Ascending aorta (tissue), 2 donors: Measurements from ENCODE around the gene PROK1. TPM values are rescaled to one million over a fixed set of nuclear protein-coding genes. Genes with fewer than 3 reads are reported as not detected.

ENCODE experiments used
- DNase-seq, 2 donors: peaks; one replicate each; pipeline ENCODE4 v3.0.0-alpha.2; 2019; ENCODE audit warnings: low spot score in 2 of 2
- H3K27ac ChIP-seq, 2 donors: fragments of 200-600 bp; sonication (generic); one replicate each; pipeline ENCODE4 v1.5.1; 2016 to 2017; ENCODE audit warnings: mild to moderate bottlenecking in 1 of 2
- H3K27me3 ChIP-seq: fragments of 200-600 bp; sonication (generic); one replicate; pipeline ENCODE4 v1.5.1; 2017
- H3K36me3 ChIP-seq, 2 donors: fragments of 200-600 bp; sonication (generic); one replicate each; pipeline ENCODE4 v1.5.1; 2016
- H3K4me1 ChIP-seq, 2 donors: fragments of 200-600 bp; sonication (generic); one replicate each; pipeline ENCODE4 v1.5.1; 2016 to 2017; ENCODE audit warnings: mild to moderate bottlenecking in 1 of 2
- H3K4me3 ChIP-seq, 2 donors: fragments of 200-600 bp; sonication (generic); one replicate each; pipeline ENCODE4 v1.5.1; 2016 to 2017; ENCODE audit warnings: mild to moderate bottlenecking in 1 of 2
- H3K9me3 ChIP-seq, 2 donors: fragments of 200-600 bp; sonication (generic); one replicate each; pipeline ENCODE4 v1.5.1; 2016
- intact Hi-C: fragments of 100-400 bp; cut with DNase I; formaldehyde crosslinking; loops from one replicate; pipeline ENCODE4 v1.15.1; 2023
- total RNA-seq: library from RNA; depleted of rRNA; stranded (reverse); fragments of >200 nt; gene quantifications from one replicate; pipeline ENCODE4 v1.1.0, GENCODE V29; 2016
- TF ChIP-seq, protein P1 (sequence below), 3 experiments: fragments of 200-600 bp in 2 of 3; fragments of 450-650 bp in 1 of 3; sonication (generic) in 2 of 3; IDR thresholded peaks; one replicate each; pipeline ENCODE4 v1.5.1; 2016 to 2019; ENCODE audit warnings: antibody characterized with exemption in 3 of 3, mild to moderate bottlenecking in 1 of 3, moderate library complexity in 1 of 3

Gene PROK1
- total RNA-seq, 1 donor from 2014 or later: not detected

DNA sequence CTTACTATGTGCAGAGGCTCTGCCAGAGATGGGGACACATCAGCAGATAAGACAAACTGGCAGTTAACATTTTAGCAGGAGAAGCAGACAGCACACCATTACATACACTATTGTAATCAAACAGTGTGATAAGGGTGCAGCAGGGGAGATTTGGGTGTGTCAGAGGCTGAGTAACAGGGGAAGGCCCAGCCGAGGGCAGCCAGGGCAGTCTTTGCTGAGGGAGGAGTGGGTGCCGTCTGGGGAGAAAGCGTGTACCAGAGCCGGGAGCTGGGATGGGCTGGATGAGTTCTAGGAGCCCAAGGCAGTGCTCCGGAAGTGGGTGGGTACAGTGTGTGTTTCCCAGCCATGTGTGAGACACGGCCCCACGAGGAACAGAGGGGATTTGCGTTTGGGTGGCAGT, 36.8 kb downstream of the PROK1 start:
- Histone ChIP-seq H3K27ac (no peak overlapping the region), H3K27me3 (no peaks in the 10 kb centered on the region), H3K9me3 (no peaks in the 10 kb centered on the region), H3K4me3 (no peak overlapping the region), H3K4me1 (no peaks in the 10 kb centered on the region), H3K36me3 (no peaks in the 10 kb centered on the region)
- intact Hi-C loops: no loop called here
- DNase-seq: no peak
- TF ChIP-seq, protein P1, sequence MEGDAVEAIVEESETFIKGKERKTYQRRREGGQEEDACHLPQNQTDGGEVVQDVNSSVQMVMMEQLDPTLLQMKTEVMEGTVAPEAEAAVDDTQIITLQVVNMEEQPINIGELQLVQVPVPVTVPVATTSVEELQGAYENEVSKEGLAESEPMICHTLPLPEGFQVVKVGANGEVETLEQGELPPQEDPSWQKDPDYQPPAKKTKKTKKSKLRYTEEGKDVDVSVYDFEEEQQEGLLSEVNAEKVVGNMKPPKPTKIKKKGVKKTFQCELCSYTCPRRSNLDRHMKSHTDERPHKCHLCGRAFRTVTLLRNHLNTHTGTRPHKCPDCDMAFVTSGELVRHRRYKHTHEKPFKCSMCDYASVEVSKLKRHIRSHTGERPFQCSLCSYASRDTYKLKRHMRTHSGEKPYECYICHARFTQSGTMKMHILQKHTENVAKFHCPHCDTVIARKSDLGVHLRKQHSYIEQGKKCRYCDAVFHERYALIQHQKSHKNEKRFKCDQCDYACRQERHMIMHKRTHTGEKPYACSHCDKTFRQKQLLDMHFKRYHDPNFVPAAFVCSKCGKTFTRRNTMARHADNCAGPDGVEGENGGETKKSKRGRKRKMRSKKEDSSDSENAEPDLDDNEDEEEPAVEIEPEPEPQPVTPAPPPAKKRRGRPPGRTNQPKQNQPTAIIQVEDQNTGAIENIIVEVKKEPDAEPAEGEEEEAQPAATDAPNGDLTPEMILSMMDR (IDR thresholded peaks at IDR 0.05): no peak

DNA sequence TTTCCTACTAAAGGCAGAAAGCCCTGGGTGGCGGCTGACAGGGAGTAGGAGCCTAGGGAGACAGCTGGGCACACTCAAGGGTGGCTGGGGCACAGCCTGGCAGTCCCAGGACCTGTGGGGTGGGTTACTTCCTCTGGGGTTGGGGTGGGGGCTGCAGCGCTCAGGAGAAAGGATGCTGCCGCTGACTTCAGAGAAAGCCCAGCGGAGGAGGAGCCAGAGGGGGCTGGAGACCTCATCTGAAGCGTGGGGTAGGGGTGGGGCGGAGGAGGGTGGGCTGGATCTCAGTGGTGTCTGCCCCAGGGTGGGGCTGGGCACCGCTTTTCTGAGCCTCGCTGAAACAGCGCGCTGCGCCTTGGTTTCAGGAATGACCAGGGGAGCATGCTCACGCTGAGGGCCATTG, 37.2 kb downstream of the PROK1 start:
- H3K4me1 ChIP-seq: no peaks in the 10 kb centered on the region
- H3K27me3 ChIP-seq: no peaks in the 10 kb centered on the region
- no peak for DNase-seq
- H3K27ac ChIP-seq: no peak overlapping the region
- TF ChIP-seq, protein P1 (IDR thresholded peaks at IDR 0.05): no peak
- intact Hi-C loops: no loop called here
- no peaks in the 10 kb centered on the region for H3K36me3 ChIP-seq
- H3K4me3 ChIP-seq: no peak overlapping the region
- H3K9me3 ChIP-seq: no peaks in the 10 kb centered on the region

DNA sequence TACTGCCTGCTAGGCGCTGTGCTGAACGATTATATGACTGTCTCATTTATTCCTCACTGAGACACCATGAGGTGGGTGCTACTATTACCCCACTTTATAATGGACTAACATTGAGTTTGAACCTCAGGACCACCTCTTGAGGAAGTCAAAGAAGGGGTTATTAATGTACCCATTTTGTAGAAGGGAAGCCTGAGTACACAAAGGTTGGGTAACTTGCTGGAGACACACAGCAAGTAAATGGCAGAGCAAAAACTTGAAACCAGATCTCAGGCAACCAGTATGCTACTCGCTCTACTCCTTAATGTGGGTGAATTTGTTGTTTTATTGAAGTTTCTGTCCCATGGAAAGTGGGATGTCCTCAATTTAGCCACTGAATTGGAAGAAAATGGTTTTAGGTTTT, 37.9 kb downstream of the PROK1 start:
- Histone ChIP-seq H3K27ac (no peak overlapping the region), H3K4me3 (no peak overlapping the region), H3K27me3 (no peaks in the 10 kb centered on the region), H3K4me1 (no peaks in the 10 kb centered on the region), H3K36me3 (no peaks in the 10 kb centered on the region), H3K9me3 (no peaks in the 10 kb centered on the region)
- no peak for DNase-seq
- intact Hi-C loops: no loop called here
- TF ChIP-seq, protein P1 (IDR thresholded peaks at IDR 0.05): no peak

DNA sequence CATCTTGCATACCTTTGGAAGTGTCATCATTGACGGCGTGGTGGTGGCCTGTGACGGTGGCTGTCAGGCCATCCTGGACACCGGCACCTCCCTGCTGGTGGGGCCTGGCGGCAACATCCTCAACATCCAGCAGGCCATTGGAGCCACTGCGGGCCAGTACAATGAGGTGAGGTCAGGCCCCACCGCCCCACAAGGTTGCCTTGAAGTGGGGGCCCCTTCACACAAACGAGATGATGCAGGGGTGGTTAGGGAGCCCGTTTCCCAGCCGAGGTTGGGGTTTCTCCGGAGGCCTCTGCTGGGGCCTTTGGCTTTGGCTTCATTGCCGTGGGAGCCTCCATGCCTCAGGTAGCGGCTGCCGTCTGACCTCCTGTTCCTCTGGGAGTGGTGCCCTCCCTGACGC, 38.5 kb downstream of the PROK1 start:
- Histone ChIP-seq H3K36me3 (no peaks in the 10 kb centered on the region), H3K9me3 (no peaks in the 10 kb centered on the region), H3K27me3 (no peaks in the 10 kb centered on the region), H3K27ac (no peak overlapping the region), H3K4me1 (no peaks in the 10 kb centered on the region), H3K4me3 (no peak overlapping the region)
- DNase-seq: no peak
- intact Hi-C loops: no loop called here
- TF ChIP-seq, protein P1 (IDR thresholded peaks at IDR 0.05): no peak

DNA sequence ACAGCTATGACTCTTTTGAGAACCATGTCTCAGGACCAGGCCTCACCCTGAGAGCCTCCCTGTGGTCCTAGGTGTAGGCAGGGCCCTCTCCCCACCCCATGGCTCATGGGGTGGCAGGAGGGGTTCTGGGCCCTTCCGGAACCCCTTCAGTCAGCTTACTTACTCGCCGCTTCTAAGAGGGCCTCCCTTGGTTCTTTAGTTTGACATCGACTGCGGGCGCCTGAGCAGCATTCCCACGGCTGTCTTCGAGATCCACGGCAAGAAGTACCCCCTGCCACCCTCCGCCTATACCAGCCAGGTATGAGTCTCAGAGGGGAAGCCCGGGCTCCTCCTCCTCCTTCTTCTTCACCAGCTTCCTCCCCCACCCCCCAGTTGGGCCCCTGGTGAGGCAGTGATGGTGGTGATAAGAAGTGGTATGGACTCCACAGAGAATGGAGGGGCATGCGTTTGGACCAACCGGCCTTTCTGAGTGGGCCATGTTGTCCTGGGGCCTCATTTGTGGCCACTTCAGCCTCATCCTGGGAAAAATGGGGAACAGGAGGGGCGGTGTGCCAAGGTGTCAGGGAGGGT, 39.1 kb downstream of the PROK1 start:
- no peak for DNase-seq
- intact Hi-C loops: no loop called here
- no peaks in the 10 kb centered on the region for H3K27me3 ChIP-seq
- H3K4me3 ChIP-seq: no peak overlapping the region
- H3K27ac ChIP-seq: no peak overlapping the region
- TF ChIP-seq, protein P1 (IDR thresholded peaks at IDR 0.05): no peak
- no peaks in the 10 kb centered on the region for H3K9me3 ChIP-seq
- no peaks in the 10 kb centered on the region for H3K36me3 ChIP-seq
- H3K4me1 ChIP-seq: no peaks in the 10 kb centered on the region
